Endodermal cell (in vitro differentiated cells): ENCODE results near the gene CNTNAP5. TPM values are rescaled to one million over a fixed set of nuclear protein-coding genes. Genes with fewer than 3 reads are reported as not detected.

Source experiments
- DNase-seq: peaks from one replicate; pipeline ENCODE4 v3.0.0-alpha.2; 2017
- H3K27ac ChIP-seq: 2 replicates; pipeline ENCODE4 v1.5.1; 2013; ENCODE audit warnings: mild to moderate bottlenecking, low read depth, low read length, moderate library complexity
- H3K27me3 ChIP-seq: 2 replicates; pipeline ENCODE4 v1.6.1; 2013; ENCODE audit warnings: mild to moderate bottlenecking, low read length, moderate library complexity; ENCODE audit not compliant: insufficient read depth, control insufficient read depth, poor library complexity, severe bottlenecking
- H3K36me3 ChIP-seq: 2 replicates; pipeline ENCODE4 v1.7.0; 2013; ENCODE audit warnings: mild to moderate bottlenecking, low read length, moderate library complexity; ENCODE audit not compliant: control insufficient read depth, insufficient read depth
- H3K4me1 ChIP-seq: one replicate; pipeline ENCODE4 v1.7.0; 2013; ENCODE audit warnings: low read length; ENCODE audit not compliant: control insufficient read depth, insufficient read depth
- H3K4me3 ChIP-seq: 2 replicates; pipeline ENCODE4 v1.5.1; 2013; ENCODE audit warnings: mild to moderate bottlenecking, low read length, moderate library complexity
- H3K9ac ChIP-seq: 2 replicates; pipeline ENCODE4 v1.6.1; 2013; ENCODE audit warnings: mild to moderate bottlenecking, low read length, moderate library complexity; ENCODE audit not compliant: poor library complexity, severe bottlenecking; ENCODE audit errors: extremely low read depth
- H3K9me3 ChIP-seq: 2 replicates; pipeline ENCODE4 v1.6.1; 2013; ENCODE audit warnings: mild to moderate bottlenecking, low read length, moderate library complexity; ENCODE audit not compliant: control insufficient read depth
- H3K27ac Mint-ChIP-seq: 2 replicates; pipeline ENCODE4 v1.8.0; 2020; ENCODE audit warnings: mixed read lengths
- H3K27me3 Mint-ChIP-seq: 2 replicates; pipeline ENCODE4 v1.8.0; 2021; ENCODE audit warnings: mild to moderate bottlenecking, mixed read lengths; ENCODE audit not compliant: insufficient read depth
- H3K36me3 Mint-ChIP-seq: 2 replicates; pipeline ENCODE4 v1.8.0; 2020; ENCODE audit warnings: low read depth, mixed read lengths
- H3K4me1 Mint-ChIP-seq: 2 replicates; pipeline ENCODE4 v1.8.0; 2020; ENCODE audit warnings: mixed read lengths
- H3K4me3 Mint-ChIP-seq: 2 replicates; pipeline ENCODE4 v1.8.0; 2020; ENCODE audit warnings: mild to moderate bottlenecking, moderate library complexity, mixed read lengths
- H3K9me3 Mint-ChIP-seq: 2 replicates; pipeline ENCODE4 v1.8.0; 2020; ENCODE audit warnings: mild to moderate bottlenecking, mixed read lengths
- WGBS, 2 experiments: methylation state at CpG; one replicate each; pipeline versions ENCODE4 v1.1.5 to v1.1.7; 2013; ENCODE audit warnings: missing lambda C conversion rate in 2 of 2, mixed read lengths in 1 of 2; ENCODE audit not compliant: insufficient coverage in 1 of 2, insufficient read length in 1 of 2; 5-methylcytosine and 5-hydroxymethylcytosine counted together
- total RNA-seq, 2 donors: library from RNA; stranded (reverse); fragmentation: NEBNext Ultra II Directional in 1 of 2; extraction: Animal tissue kit (Norgen Biotek cat#: 25700) in 1 of 2; gene quantifications; 2 replicates in 1 of 2; 3 replicates in 1 of 2; pipeline ENCODE4 v1.2.1, GENCODE V29; 2021
- TF ChIP-seq, protein P1 (sequence below): fragments of 200-600 bp; sonication (generic); conservative IDR thresholded peaks from 2 replicates; pipeline ENCODE4 v1.5.0; 2021; ENCODE audit warnings: antibody characterized with exemption, mild to moderate bottlenecking

The CNTNAP5 gene
- total RNA-seq, 2 donors from 2014 or later, result 0.70 to 4.4 TPM

DNA sequence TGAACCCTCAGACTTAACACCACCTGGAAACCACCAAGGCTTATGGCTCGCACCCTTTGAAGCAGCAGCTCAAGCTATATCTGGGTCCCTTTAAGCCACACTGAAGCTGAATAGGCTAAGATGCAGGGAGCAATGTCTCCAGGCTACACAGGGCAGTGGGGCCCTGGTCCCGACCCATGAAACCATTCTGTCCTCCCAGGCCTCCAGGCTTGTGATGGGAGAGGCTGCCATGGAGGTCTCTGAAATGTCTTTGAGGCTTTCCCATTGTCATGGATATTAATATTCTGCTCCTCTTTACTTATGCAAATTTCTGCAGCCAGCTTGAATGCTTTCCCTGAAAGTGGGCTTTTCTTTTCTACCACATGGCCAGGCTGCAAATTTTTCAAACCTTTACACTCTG, 608.7 kb downstream of the CNTNAP5 start:
- Histone ChIP-seq H3K4me3 (no peak overlapping the region), H3K27me3 (no peaks in the 10 kb centered on the region), H3K9ac (no peak overlapping the region), H3K9me3 (no peaks in the 10 kb centered on the region), H3K4me1 (no peaks in the 10 kb centered on the region), H3K27ac (no peak overlapping the region), H3K36me3 (no peaks in the 10 kb centered on the region)
- H3K36me3 Mint-ChIP-seq, result no peaks in the 10 kb centered on the region
- no peak overlapping the region for H3K4me3 Mint-ChIP-seq
- H3K27ac Mint-ChIP-seq, result no peak overlapping the region
- no peak for DNase-seq
- H3K9me3 Mint-ChIP-seq, result peaks cover 32% of the 10 kb centered on the region
- no peaks in the 10 kb centered on the region for H3K27me3 Mint-ChIP-seq
- WGBS, 2 experiments, result 92% methylated on average over 2 of the region's 2 CpGs; no CpG with 5 or more reads in 1 of the 2 experiments
- TF ChIP-seq, protein P1, sequence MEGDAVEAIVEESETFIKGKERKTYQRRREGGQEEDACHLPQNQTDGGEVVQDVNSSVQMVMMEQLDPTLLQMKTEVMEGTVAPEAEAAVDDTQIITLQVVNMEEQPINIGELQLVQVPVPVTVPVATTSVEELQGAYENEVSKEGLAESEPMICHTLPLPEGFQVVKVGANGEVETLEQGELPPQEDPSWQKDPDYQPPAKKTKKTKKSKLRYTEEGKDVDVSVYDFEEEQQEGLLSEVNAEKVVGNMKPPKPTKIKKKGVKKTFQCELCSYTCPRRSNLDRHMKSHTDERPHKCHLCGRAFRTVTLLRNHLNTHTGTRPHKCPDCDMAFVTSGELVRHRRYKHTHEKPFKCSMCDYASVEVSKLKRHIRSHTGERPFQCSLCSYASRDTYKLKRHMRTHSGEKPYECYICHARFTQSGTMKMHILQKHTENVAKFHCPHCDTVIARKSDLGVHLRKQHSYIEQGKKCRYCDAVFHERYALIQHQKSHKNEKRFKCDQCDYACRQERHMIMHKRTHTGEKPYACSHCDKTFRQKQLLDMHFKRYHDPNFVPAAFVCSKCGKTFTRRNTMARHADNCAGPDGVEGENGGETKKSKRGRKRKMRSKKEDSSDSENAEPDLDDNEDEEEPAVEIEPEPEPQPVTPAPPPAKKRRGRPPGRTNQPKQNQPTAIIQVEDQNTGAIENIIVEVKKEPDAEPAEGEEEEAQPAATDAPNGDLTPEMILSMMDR, result no peak
- H3K4me1 Mint-ChIP-seq, result no peaks in the 10 kb centered on the region

DNA sequence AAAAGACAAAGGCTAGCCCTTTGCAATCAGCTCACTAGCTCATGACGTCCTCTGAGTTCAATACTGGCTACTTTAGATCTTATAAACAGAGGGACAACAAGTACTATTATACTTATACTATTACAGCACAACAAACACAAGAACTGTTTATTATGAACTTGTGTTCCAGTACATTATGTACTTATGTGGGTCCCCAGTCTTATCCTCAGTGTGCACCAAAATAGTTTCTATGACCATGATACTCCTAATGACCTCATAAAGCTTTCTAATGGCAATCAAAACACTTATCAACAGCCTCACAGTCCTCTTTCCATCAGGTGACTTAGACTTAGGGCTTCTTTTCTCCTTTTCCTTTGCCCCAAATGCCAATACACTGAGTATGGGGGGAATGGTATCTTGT, 614.4 kb downstream of the CNTNAP5 start:
- Mint-ChIP-seq H3K9me3 (peaks cover 5% of the 10 kb centered on the region), H3K27me3 (no peaks in the 10 kb centered on the region), H3K4me1 (no peaks in the 10 kb centered on the region), H3K27ac (no peak overlapping the region), H3K4me3 (no peak overlapping the region), H3K36me3 (no peaks in the 10 kb centered on the region)
- H3K9me3 ChIP-seq, result no peaks in the 10 kb centered on the region
- no peak for DNase-seq
- 83% methylated on average over 1 of the region's 1 CpG; no CpG with 5 or more reads in 1 of the 2 experiments for WGBS, 2 experiments
- no peak overlapping the region for H3K4me3 ChIP-seq
- no peak overlapping the region for H3K27ac ChIP-seq
- H3K9ac ChIP-seq, result no peak overlapping the region
- H3K4me1 ChIP-seq, result no peaks in the 10 kb centered on the region
- H3K36me3 ChIP-seq, result no peaks in the 10 kb centered on the region
- TF ChIP-seq, protein P1, result no peak
- no peaks in the 10 kb centered on the region for H3K27me3 ChIP-seq

DNA sequence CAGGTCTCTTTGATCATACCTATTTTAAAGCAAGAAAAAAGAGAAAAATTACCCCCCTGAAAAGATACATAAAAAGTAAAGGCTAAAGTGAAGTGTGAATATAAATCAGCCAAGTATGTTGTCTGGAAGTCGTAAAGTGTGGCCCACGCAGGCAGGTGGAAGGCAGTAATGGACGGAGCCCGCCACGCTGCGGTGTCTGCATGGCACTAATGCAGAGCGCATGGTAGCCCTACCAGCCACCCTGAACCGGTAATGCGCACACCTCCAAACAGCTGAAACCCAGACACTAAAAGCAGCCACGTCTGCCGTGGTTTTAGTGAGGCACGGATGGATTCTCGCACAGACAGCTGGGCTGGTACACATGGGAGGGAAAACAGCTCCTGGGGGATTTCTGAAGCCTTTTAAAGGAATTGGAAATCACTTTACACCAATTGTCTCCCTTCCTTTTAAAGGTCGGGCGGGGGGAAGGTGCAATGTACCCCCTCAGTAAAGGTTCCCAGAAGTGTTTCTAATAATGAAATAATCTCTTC, 615.2 kb downstream of the CNTNAP5 start:
- Histone ChIP-seq H3K4me1 (no peaks in the 10 kb centered on the region), H3K4me3 (no peak overlapping the region), H3K9me3 (no peaks in the 10 kb centered on the region), H3K27ac (no peak overlapping the region), H3K9ac (no peak overlapping the region), H3K36me3 (no peaks in the 10 kb centered on the region), H3K27me3 (no peaks in the 10 kb centered on the region)
- Mint-ChIP-seq H3K4me3 (no peak overlapping the region), H3K27ac (no peak overlapping the region), H3K4me1 (no peaks in the 10 kb centered on the region), H3K9me3 (no peaks in the 10 kb centered on the region), H3K27me3 (no peaks in the 10 kb centered on the region), H3K36me3 (no peaks in the 10 kb centered on the region)
- TF ChIP-seq, protein P1, result no peak
- 94 to 98% methylated on average over 10 to 15 of the region's 15 CpGs for WGBS, 2 experiments
- no peak for DNase-seq
